HT1080 (cell line): ENCODE measurements around the gene PHOSPHO2. TPM values are rescaled to one million over a fixed set of nuclear protein-coding genes. Genes with fewer than 3 reads are reported as not detected.

Experiments
- DNase-seq: peaks from one replicate; pipeline ENCODE4 v3.0.0-alpha.2; 2015; ENCODE audit warnings: low read depth
- total RNA-seq: library from RNA; depleted of rRNA; stranded (reverse); fragments of >200 nt; shearing (Covaris generic); gene quantifications from 2 replicates; pipeline ENCODE4 v1.2.3, GENCODE V29; 2014

PHOSPHO2 gene
- total RNA-seq, 1 experiment from 2014 or later, result 5.8 TPM

- no peak for DNase-seq
Measured at GRCh38 chr2:169715379-169716237, 21.3 kb downstream of the PHOSPHO2 start.

DNA sequence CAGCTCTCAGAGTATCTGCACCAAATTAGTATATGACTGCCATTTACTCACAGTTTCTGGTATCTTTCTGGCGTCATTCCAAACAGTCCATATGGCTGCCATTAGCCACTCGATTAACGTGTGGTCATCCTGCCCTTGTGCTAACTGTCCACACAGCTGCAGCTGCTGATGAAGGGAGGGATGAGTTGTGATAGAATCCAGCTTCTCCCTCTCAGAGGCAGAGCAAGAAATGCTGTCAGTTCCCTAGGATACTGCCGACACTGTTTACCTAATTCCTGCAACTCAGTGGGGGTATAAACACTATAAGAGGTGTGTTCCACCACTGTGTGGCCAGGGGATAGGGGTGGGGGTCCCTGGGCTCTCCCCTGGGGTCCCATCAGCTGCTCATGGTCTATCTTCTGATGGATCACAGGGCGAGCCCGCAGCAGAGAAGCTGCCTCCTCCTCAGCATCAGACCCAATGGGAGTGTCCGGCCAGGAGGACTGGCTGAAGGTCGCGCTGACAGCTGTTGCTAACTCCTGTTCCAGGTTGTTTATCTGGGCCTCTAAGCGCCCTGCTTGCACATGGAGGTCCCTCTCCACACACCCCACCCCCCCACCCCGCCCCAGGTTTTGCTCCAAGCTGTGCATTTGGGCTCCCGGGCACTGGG lies 22.1 kb downstream of the PHOSPHO2 start:
- no peak for DNase-seq

DNA sequence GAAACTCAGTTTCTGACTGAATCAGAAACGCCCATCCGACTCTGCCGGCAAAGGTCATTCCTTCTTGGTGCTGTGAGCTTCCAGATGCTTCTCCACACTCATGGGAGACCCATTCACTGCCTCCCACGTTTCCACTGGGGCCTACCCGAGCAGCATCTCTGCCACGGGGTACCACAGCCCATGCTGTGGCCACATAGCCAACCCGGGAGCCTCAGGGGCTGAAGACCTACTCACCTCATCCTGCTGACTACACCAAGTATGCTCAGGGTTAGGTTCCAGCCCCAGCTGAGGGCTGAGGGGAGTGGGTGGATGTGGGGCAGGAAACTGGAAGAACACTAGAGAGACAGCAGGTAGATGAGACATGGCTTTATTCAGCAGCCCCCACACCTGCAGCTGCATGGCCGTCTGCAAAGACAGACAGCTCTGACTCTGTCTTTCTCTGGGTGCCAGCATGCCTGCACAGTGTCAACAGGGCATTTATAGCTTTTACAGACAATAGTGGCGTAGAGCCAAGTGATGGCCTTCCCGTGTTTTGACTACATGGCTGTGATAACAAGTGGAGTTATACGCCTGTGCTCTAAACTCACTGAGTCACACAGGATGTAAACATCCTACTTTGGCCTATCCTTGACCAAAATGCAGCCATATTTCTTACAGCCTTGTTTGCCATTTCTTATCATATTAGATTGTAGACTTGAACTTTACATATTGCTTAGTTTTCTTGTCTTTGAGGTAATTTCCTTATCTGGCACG lies 22.8 kb downstream of the PHOSPHO2 start:
- DNase-seq, result peak; percentile 56

DNA sequence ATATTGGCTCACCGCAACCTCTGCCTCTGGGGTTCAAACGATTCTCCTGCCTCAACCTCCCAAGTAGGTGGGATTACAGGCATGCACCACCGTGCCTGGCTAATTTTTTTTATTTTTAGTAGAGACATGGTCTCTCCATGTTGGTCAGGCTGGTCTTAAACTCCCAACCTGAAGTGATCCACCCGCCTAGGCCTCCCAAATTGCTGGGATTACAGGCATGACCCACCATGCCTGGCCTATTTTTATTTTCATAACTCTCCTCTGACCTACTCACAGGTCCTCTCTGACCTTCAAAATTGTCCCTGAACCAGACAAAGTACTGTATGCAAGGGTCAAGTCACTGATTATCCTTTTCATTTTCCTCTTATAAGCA lies 23.4 kb downstream of the PHOSPHO2 start:
- no peak for DNase-seq

- DNase-seq, result no peak
Measured at GRCh38 chr2:169718930-169719504, 24.7 kb downstream of the PHOSPHO2 start.

DNA sequence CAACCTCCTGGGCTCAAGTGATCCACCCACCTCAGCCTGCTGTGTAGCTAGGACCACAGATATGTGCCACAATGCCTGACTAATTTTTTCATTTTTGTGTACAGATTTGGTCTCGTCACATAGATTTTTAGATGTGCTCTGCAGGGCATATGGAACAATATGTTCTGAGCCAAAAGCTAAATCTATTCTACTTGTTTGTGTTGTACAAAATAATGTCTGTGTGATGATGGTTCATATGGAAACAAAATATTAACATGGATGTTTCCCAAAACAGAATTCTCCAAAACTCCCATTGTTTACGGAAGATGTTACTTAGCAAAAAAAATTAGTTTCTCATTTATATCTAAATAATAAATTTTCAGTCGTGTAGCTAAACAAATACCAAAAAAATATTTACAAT lies 26.7 kb downstream of the PHOSPHO2 start:
- DNase-seq, result no peak

GRCh38 chr2:169727065-169727464 lies 32.8 kb downstream of the PHOSPHO2 start:
- no peak for DNase-seq

- no peak for DNase-seq
Measured at GRCh38 chr2:169729274-169729605, 35.0 kb downstream of the PHOSPHO2 start.

DNA sequence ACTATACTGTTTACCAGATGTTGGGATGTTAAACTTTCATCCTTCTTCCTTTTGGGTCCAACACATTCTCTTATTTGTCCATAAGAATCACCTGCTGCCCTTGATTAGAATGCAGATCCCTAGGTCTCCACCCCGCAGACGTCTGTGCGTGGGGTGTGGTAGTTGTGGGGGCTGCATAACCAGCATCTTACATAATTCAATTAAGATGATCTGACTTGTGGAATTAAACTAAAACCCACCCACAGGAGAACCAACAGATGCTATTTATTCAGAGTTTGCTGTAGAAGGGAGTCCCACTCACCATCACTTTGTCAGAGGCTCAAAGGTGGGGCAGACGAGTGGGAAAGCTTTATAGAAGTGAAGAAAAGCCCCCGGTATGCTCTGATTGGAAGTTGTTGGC lies 37.8 kb downstream of the PHOSPHO2 start:
- DNase-seq, result no peak

GRCh38 chr2:169732583-169733358 lies 38.5 kb downstream of the PHOSPHO2 start:
- DNase-seq, result no peak

DNA sequence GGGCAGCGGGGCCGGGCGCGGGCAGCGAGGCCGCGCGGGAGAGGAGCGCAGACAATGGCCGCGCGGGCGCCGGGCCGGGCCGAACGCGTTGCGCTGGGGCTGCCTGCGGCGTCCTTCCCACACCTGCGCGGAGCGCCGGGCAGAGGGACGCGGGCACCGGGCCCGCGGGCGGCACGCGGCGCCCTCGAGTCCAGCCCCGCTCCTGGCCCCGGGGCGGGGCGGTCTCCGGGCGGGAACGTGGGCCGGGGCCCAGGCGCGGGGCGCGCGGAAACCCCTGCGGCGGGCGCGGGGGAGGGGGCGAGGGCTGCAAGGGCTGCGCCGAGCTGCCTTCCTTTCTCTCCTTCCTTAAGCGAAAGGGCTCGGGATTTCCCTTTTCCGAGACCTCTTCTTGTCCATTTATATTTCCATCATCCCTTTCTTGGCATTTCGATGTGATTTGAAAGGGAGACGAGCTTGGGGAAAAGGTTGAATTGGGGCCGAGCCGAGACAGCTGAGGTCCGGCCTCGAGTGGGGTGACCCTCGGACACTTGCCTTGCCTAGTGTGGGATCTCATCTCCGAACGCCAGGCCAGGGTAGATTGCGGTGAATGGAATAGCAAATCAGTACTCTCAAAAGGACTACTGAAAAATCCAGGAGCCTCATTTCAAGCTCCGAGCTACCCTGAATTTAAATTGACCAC lies 40.0 kb downstream of the PHOSPHO2 start:
- no peak for DNase-seq

DNA sequence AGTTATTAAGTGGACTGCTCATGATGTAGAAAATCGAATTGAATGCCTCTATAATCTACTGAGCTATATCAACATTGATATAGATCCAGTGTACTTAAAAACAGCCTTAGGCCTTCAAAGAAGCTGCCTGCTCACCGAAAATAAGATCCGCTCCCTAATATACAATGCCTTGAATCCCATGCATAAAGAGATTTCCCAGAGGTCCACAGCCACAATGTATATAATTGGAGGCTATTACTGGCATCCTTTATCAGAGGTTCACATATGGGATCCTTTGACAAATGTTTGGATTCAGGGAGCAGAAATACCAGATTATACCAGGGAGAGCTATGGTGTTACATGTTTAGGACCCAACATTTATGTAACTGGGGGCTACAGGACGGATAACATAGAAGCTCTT lies 41.4 kb downstream of the PHOSPHO2 start:
- DNase-seq, result no peak

- DNase-seq, result no peak
Measured at GRCh38 chr2:169736902-169737301, 42.6 kb downstream of the PHOSPHO2 start.

DNA sequence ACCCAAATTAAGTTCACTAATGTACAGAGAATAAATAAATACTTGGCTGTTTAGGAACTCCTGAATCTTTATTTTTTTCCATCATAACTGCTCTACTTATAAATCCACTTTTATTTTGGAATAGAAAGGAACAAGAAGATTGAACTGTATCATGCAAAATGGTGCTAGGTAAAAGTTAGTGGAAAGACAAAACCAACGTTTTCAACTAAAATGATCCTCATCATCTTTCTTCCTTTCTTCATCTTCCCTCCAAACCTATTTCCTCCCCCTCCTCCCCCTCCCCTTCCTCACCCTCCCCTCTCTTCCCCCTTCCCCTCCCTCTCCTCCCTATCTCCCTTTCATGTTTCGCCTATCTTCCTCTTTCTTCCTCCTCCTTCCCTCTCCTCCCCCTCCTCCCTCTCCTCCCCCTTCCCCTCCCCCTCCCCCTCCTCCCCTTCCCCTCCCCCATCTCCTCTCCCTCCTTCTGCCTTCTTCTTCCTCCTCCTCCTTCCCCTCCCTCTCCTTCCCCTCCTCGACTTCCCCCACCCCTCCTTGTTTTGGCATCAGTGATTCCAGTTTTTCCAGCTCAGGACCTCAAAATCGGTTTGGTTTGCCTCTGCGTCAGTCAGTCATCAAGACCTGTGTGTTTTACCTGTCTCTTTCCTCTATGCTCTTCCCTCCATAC lies 44.4 kb downstream of the PHOSPHO2 start:
- no peak for DNase-seq

- DNase-seq, result no peak
Measured at GRCh38 chr2:169739351-169739750, 45.1 kb downstream of the PHOSPHO2 start.

DNA sequence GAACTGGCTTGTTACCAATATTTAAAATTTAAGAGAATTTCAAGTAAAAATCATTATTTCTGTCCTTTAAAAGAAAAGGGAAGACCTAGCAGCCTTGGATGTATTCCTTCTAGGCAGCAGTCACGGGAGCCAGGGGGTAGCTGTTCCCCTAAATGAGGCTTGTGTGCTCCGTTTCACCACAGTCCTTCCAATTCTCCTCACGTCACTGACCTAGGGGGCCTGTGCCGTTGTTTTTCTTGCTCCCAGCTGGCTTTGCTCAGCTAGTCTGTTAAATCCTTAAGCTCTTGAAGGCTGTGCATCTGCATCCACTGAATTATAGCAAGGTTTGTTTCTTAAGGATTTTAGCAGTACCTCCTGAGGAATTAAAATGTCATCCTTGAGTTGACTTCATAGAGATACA lies 49.3 kb downstream of the PHOSPHO2 start:
- DNase-seq, result no peak

- no peak for DNase-seq
Measured at GRCh38 chr2:169746240-169746639, 52.0 kb downstream of the PHOSPHO2 start.

- no peak for DNase-seq
Measured at GRCh38 chr2:169748319-169748718, 54.0 kb downstream of the PHOSPHO2 start.
